Vagina (tissue), 2 donors: ENCODE measurements around the gene MYRF. TPM values are rescaled to one million over a fixed set of nuclear protein-coding genes. Genes with fewer than 3 reads are reported as not detected.

Experiments used
- DNase-seq, 2 donors: peaks; one replicate each; pipeline ENCODE4 v3.0.0-alpha.2; 2017; ENCODE audit errors: extremely low spot score in 2 of 2
- H3K27ac ChIP-seq: fragments of 200-600 bp; sonication (generic); one replicate; pipeline ENCODE4 v1.5.1; 2019
- H3K27me3 ChIP-seq: fragments of 200-600 bp; sonication (generic); one replicate; pipeline ENCODE4 v1.5.1; 2019
- H3K36me3 ChIP-seq, 2 donors: fragments of 200-600 bp; sonication (generic); one replicate each; pipeline ENCODE4 v1.5.1; 2017 to 2019
- H3K4me1 ChIP-seq: fragments of 200-600 bp; sonication (generic); one replicate; pipeline ENCODE4 v1.5.1; 2019
- H3K4me3 ChIP-seq, 2 donors: fragments of 200-600 bp; sonication (generic); 1 replicate in 1 of 2; 2 replicates in 1 of 2; pipeline ENCODE4 v1.5.1; 2016 to 2019
- H3K9me3 ChIP-seq: fragments of 200-600 bp; sonication (generic); one replicate; pipeline ENCODE4 v1.5.1; 2019
- POLR2A ChIP-seq, 2 donors: fragments of 450-650 bp; IDR thresholded peaks; one replicate each; pipeline ENCODE4 v1.6.1; 2017; ENCODE audit warnings: antibody characterized with exemption in 2 of 2, mild to moderate bottlenecking in 2 of 2, moderate library complexity in 2 of 2
- POLR2AphosphoS5 ChIP-seq, 2 donors: sonication (generic); formaldehyde crosslinking; IDR thresholded peaks; one replicate each; pipeline ENCODE4 v1.9.0; 2017; ENCODE audit warnings: antibody characterized with exemption in 2 of 2, mild to moderate bottlenecking in 2 of 2, low read depth in 1 of 2; ENCODE audit not compliant: insufficient read depth in 1 of 2
- intact Hi-C: fragments of 100-400 bp; cut with DNase I; formaldehyde crosslinking; loops from one replicate; pipeline ENCODE4 v1.15.1; 2023
- total RNA-seq: library from RNA; depleted of rRNA; stranded (reverse); fragments of >200 nt; gene quantifications from one replicate; pipeline ENCODE4 v1.2.3, GENCODE V29; 2016
- TF ChIP-seq, protein P1 (sequence below), 3 experiments: fragments of 450-650 bp in 2 of 3; fragments of 200-600 bp in 1 of 3; sonication (generic) in 1 of 3; IDR thresholded peaks; one replicate each; pipeline ENCODE4 v1.5.1; 2017 to 2019; ENCODE audit warnings: antibody characterized with exemption in 3 of 3, mild to moderate bottlenecking in 2 of 3, moderate library complexity in 2 of 3

Gene MYRF
- total RNA-seq, 1 donor from 2014 or later, result 0.25 TPM

GRCh38 chr11:61828629-61829407 lies 76.4 kb downstream of the MYRF start:
- peak overlapping the region; percentile 65 to 66 for H3K4me3 ChIP-seq
- H3K27me3 ChIP-seq, result no peaks in the 10 kb centered on the region
- peak overlapping the region; percentile 78 for H3K27ac ChIP-seq
- peaks cover 49% of the 10 kb centered on the region for H3K4me1 ChIP-seq
- H3K36me3 ChIP-seq, result no peaks in the 10 kb centered on the region
- DNase-seq, result no peak
- peak in 1 of 2 donors; percentile 12 for TF ChIP-seq POLR2AphosphoS5 (IDR thresholded peaks at IDR 0.05; ENCODE audit: insufficient read depth in 1 of 2, low read depth in 1 of 2)
- no peak for TF ChIP-seq POLR2A (IDR thresholded peaks at IDR 0.05)
- TF ChIP-seq, protein P1, sequence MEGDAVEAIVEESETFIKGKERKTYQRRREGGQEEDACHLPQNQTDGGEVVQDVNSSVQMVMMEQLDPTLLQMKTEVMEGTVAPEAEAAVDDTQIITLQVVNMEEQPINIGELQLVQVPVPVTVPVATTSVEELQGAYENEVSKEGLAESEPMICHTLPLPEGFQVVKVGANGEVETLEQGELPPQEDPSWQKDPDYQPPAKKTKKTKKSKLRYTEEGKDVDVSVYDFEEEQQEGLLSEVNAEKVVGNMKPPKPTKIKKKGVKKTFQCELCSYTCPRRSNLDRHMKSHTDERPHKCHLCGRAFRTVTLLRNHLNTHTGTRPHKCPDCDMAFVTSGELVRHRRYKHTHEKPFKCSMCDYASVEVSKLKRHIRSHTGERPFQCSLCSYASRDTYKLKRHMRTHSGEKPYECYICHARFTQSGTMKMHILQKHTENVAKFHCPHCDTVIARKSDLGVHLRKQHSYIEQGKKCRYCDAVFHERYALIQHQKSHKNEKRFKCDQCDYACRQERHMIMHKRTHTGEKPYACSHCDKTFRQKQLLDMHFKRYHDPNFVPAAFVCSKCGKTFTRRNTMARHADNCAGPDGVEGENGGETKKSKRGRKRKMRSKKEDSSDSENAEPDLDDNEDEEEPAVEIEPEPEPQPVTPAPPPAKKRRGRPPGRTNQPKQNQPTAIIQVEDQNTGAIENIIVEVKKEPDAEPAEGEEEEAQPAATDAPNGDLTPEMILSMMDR (IDR thresholded peaks at IDR 0.05), result peak in 1 of 3 experiments; percentile 42
- intact Hi-C loops, result no loop called here
- H3K9me3 ChIP-seq, result no peaks in the 10 kb centered on the region

- Histone ChIP-seq H3K4me3 (peak overlapping the region; percentile 65 to 66), H3K9me3 (no peaks in the 10 kb centered on the region), H3K27ac (peak overlapping the region; percentile 78), H3K36me3 (no peaks in the 10 kb centered on the region), H3K4me1 (peaks cover 59% of the 10 kb centered on the region), H3K27me3 (no peaks in the 10 kb centered on the region)
- intact Hi-C loops, result no loop called here
- no peak for DNase-seq
- TF ChIP-seq, protein P1 (IDR thresholded peaks at IDR 0.05), result no peak
- no peak for TF ChIP-seq POLR2A (IDR thresholded peaks at IDR 0.05)
- TF ChIP-seq POLR2AphosphoS5 (IDR thresholded peaks at IDR 0.05; ENCODE audit: insufficient read depth in 1 of 2, low read depth in 1 of 2), result no peak
These were observed 77.4 kb downstream of the MYRF start for GRCh38 chr11:61829806-61830205.

DNA sequence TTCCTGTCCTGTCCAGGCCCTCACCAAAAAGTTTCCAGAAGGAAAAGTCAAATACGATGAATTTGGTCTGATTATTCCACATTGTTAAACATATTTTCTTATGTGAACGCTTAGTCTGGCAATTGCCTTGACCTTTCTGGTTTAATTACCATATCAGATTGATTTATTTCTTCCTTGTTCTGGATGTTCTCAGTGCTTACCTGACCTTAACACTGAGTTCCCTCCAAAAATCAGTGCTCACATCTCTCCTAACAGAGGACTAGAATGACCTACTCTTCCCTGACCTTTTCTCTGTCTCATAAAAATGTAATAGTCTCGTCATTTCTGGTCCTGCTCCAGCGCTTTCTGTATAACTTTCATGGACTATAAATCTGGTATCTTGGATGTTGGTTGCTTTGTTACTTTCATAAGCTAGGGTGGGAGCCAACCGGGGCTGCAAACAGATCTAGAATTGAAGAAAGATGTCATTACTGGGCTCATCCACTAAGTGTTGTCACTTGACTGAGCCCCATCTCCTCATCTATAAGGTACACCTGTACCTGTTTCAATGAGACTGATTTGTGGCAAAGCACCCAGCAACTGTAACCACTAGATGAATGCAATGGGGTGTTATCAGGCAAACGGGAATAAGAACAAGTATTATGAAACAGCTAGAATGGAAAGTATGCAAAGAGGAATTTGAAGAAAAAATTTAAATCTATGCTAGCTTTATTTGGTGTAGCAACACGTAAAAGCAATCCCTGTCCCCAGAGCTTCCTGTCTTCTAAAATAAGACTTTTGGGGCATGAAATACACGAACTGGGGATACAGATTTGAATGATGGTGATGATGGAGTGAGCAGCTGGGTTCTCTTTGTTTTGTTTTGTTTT lies 78.0 kb downstream of the MYRF start:
- intact Hi-C loops, result no loop called here
- H3K27ac ChIP-seq, result peak overlapping the region; percentile 78

GRCh38 chr11:61832207-61832606 lies 79.8 kb downstream of the MYRF start:
- no peaks in the 10 kb centered on the region for H3K36me3 ChIP-seq
- TF ChIP-seq, protein P1 (IDR thresholded peaks at IDR 0.05), result no peak
- TF ChIP-seq POLR2A (IDR thresholded peaks at IDR 0.05) (no peak), POLR2AphosphoS5 (IDR thresholded peaks at IDR 0.05; ENCODE audit: insufficient read depth in 1 of 2, low read depth in 1 of 2) (no peak)
- no peak overlapping the region for H3K4me3 ChIP-seq
- intact Hi-C loops, result no loop called here
- H3K9me3 ChIP-seq, result no peaks in the 10 kb centered on the region
- peaks cover 73% of the 10 kb centered on the region for H3K4me1 ChIP-seq
- DNase-seq, result no peak
- H3K27ac ChIP-seq, result peak overlapping the region; percentile 78
- no peaks in the 10 kb centered on the region for H3K27me3 ChIP-seq

More for the DNA sequence above, 78.0 kb downstream of the MYRF start:
- peak in 1 of 2 donors; percentile 31 for TF ChIP-seq POLR2AphosphoS5 (IDR thresholded peaks at IDR 0.05; ENCODE audit: insufficient read depth in 1 of 2, low read depth in 1 of 2)
- TF ChIP-seq, protein P1 (IDR thresholded peaks at IDR 0.05), result no peak
- no peak for DNase-seq
- Histone ChIP-seq H3K9me3 (no peaks in the 10 kb centered on the region), H3K36me3 (no peaks in the 10 kb centered on the region), H3K27me3 (no peaks in the 10 kb centered on the region), H3K4me1 (peaks cover 65% of the 10 kb centered on the region), H3K4me3 (no peak overlapping the region)
